Measurements from ENCODE around the gene PLCH2. TPM values are rescaled to one million over a fixed set of nuclear protein-coding genes. Genes with fewer than 3 reads are reported as not detected.

Gene PLCH2
- total RNA-seq, 2 experiments from 2014 or later: 1.4 to 2.2 TPM

- intact Hi-C loops (cut with micrococcal nuclease; ENCODE audit: unreplicated experiment): no loop called here
- H3K4me2 ChIP-seq (ENCODE audit: low read length): no peak overlapping the region
- no peak overlapping the region for H2AFZ ChIP-seq (ENCODE audit: low read length)
- H3K4me1 ChIP-seq (ENCODE audit: insufficient read depth, low read length, poor library complexity, severe bottlenecking): no peaks in the 10 kb centered on the region
- no peaks in the 10 kb centered on the region for H3K36me3 ChIP-seq (ENCODE audit: insufficient read depth, low read length)
- no peaks in the 10 kb centered on the region for H3K9me2 ChIP-seq (ENCODE audit: insufficient read depth, low read length)
- H3K4me3 ChIP-seq (ENCODE audit: low read depth, low read length, poor library complexity, severe bottlenecking): no peak overlapping the region
- H3K79me2 ChIP-seq (ENCODE audit: insufficient read depth, low read depth, low read length): no peaks in the 10 kb centered on the region
- no peaks in the 10 kb centered on the region for H3K9me3 ChIP-seq (ENCODE audit: low read length)
- no peak overlapping the region for H3K27ac ChIP-seq (ENCODE audit: low read depth, low read length, poor library complexity, severe bottlenecking)
- POLR2A ChIA-PET: no interaction called here
- TF ChIP-seq EZH2phosphoT487 (IDR thresholded peaks at IDR 0.05; ENCODE audit: borderline replicate concordance, low read depth, low read length): no peak
- TF ChIP-seq, protein P1, sequence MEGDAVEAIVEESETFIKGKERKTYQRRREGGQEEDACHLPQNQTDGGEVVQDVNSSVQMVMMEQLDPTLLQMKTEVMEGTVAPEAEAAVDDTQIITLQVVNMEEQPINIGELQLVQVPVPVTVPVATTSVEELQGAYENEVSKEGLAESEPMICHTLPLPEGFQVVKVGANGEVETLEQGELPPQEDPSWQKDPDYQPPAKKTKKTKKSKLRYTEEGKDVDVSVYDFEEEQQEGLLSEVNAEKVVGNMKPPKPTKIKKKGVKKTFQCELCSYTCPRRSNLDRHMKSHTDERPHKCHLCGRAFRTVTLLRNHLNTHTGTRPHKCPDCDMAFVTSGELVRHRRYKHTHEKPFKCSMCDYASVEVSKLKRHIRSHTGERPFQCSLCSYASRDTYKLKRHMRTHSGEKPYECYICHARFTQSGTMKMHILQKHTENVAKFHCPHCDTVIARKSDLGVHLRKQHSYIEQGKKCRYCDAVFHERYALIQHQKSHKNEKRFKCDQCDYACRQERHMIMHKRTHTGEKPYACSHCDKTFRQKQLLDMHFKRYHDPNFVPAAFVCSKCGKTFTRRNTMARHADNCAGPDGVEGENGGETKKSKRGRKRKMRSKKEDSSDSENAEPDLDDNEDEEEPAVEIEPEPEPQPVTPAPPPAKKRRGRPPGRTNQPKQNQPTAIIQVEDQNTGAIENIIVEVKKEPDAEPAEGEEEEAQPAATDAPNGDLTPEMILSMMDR (conservative IDR thresholded peaks at IDR 0.05; ENCODE audit: low read length): no peak
- BruUV-seq (replicated peaks): no TSS peak
- DNase-seq (ENCODE audit: low spot score): no peak
- CTCF ChIA-PET (ENCODE audit: unreplicated experiment): no interaction called here
- H4K20me1 ChIP-seq (ENCODE audit: insufficient read depth, low read length): no peaks in the 10 kb centered on the region
These were observed 23.7 kb upstream of the PLCH2 start for GRCh38 chr1:2452201-2452931.

GRCh38 chr1:2452932-2453315 lies 23.2 kb upstream of the PLCH2 start:
- Histone ChIP-seq H3K79me2 (ENCODE audit: insufficient read depth, low read depth, low read length) (no peaks in the 10 kb centered on the region), H3K9me3 (ENCODE audit: low read length) (no peaks in the 10 kb centered on the region), H3K4me2 (ENCODE audit: low read length) (no peak overlapping the region), H3K27ac (ENCODE audit: low read depth, low read length, poor library complexity, severe bottlenecking) (no peak overlapping the region), H3K9me2 (ENCODE audit: insufficient read depth, low read length) (no peaks in the 10 kb centered on the region), H3K36me3 (ENCODE audit: insufficient read depth, low read length) (no peaks in the 10 kb centered on the region), H3K4me1 (ENCODE audit: insufficient read depth, low read length, poor library complexity, severe bottlenecking) (no peaks in the 10 kb centered on the region), H2AFZ (ENCODE audit: low read length) (no peak overlapping the region), H3K4me3 (ENCODE audit: low read depth, low read length, poor library complexity, severe bottlenecking) (no peak overlapping the region), H4K20me1 (ENCODE audit: insufficient read depth, low read length) (no peaks in the 10 kb centered on the region)
- POLR2A ChIA-PET: no interaction called here
- intact Hi-C loops (cut with micrococcal nuclease; ENCODE audit: unreplicated experiment): no loop called here
- BruUV-seq (replicated peaks): no TSS peak
- TF ChIP-seq, protein P1 (conservative IDR thresholded peaks at IDR 0.05; ENCODE audit: low read length): no peak
- TF ChIP-seq EZH2phosphoT487 (IDR thresholded peaks at IDR 0.05; ENCODE audit: borderline replicate concordance, low read depth, low read length): no peak
- CTCF ChIA-PET (ENCODE audit: unreplicated experiment): no interaction called here
- DNase-seq (ENCODE audit: low spot score): no peak

- Histone ChIP-seq H4K20me1 (ENCODE audit: insufficient read depth, low read length) (no peaks in the 10 kb centered on the region), H3K4me3 (ENCODE audit: low read depth, low read length, poor library complexity, severe bottlenecking) (no peak overlapping the region), H3K9me3 (ENCODE audit: low read length) (no peaks in the 10 kb centered on the region), H3K4me2 (ENCODE audit: low read length) (no peak overlapping the region), H3K79me2 (ENCODE audit: insufficient read depth, low read depth, low read length) (no peaks in the 10 kb centered on the region), H3K27ac (ENCODE audit: low read depth, low read length, poor library complexity, severe bottlenecking) (no peak overlapping the region), H3K36me3 (ENCODE audit: insufficient read depth, low read length) (no peaks in the 10 kb centered on the region), H3K9me2 (ENCODE audit: insufficient read depth, low read length) (no peaks in the 10 kb centered on the region), H2AFZ (ENCODE audit: low read length) (no peak overlapping the region), H3K4me1 (ENCODE audit: insufficient read depth, low read length, poor library complexity, severe bottlenecking) (no peaks in the 10 kb centered on the region)
- intact Hi-C loops (cut with micrococcal nuclease; ENCODE audit: unreplicated experiment): no loop called here
- no TSS peak for BruUV-seq (replicated peaks)
- POLR2A ChIA-PET: no interaction called here
- CTCF ChIA-PET (ENCODE audit: unreplicated experiment): no interaction called here
- TF ChIP-seq, protein P1 (conservative IDR thresholded peaks at IDR 0.05; ENCODE audit: low read length): no peak
- no peak for TF ChIP-seq EZH2phosphoT487 (IDR thresholded peaks at IDR 0.05; ENCODE audit: borderline replicate concordance, low read depth, low read length)
- no peak for DNase-seq (ENCODE audit: low spot score)
These were observed 21.9 kb upstream of the PLCH2 start for GRCh38 chr1:2454227-2454626.
